Measurements from ENCODE around the gene DUSP14. TPM values are rescaled to one million over a fixed set of nuclear protein-coding genes. Genes with fewer than 3 reads are reported as not detected.

Gene DUSP14
- total RNA-seq, 6 donors from 2014 or later, result 4.2 to 40.0 (median 9.4) TPM

DNA sequence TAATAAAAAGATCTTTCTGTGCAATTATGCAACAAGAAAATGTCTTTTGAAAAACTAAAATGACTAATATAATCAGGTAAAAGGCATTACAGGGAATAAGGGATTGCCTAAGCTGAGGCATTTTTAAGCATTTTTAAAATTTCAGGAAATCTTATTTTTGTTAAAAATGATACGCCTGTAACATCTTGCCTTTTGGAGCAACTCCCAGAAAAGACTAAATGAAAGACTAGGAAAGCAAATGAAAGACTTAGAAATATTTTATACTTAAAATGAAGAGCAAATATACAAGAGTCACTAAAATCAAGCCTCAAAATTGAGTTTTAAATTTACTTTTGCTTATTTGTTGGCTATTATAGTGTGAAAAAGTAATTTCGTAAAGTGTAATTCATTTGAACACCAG, 55.8 kb downstream of the DUSP14 start:
- H3K36me3 ChIP-seq, result peaks cover 10 to 35% (median 18%) of the 10 kb centered on the region in 4 donors
- WGBS, 2 donors, result 87 to 95% methylated on average over 2 of the region's 2 CpGs
- H3K9me3 ChIP-seq, result no peaks in the 10 kb centered on the region
- H3K4me1 ChIP-seq, result peaks cover 0 to 2% (median 0%) of the 10 kb centered on the region in 4 donors
- no peak for TF ChIP-seq EP300 (IDR thresholded peaks at IDR 0.05)
- TF ChIP-seq CTCF (IDR thresholded peaks at IDR 0.05), result no peak
- TF ChIP-seq POLR2A (IDR thresholded peaks at IDR 0.05), result no peak
- no peak for TF ChIP-seq POLR2AphosphoS5 (IDR thresholded peaks at IDR 0.05)
- ATAC-seq (ENCODE audit: low FRiP score in 2 of 2) (no peak), DNase-seq (no peak)
- no peaks in the 10 kb centered on the region for H3K27me3 ChIP-seq
- no peak overlapping the region for H3K4me3 ChIP-seq
- no peak overlapping the region for H3K27ac ChIP-seq

- ATAC-seq (ENCODE audit: low FRiP score in 2 of 2) (no peak), DNase-seq (no peak)
- peaks cover 3 to 28% (median 11%) of the 10 kb centered on the region in 4 donors for H3K36me3 ChIP-seq
- WGBS, 2 donors, result 81 to 88% methylated on average over 3 of the region's 3 CpGs
- H3K4me3 ChIP-seq, result no peak overlapping the region
- no peak overlapping the region for H3K27ac ChIP-seq
- TF ChIP-seq EP300 (IDR thresholded peaks at IDR 0.05) (no peak), CTCF (IDR thresholded peaks at IDR 0.05) (no peak), POLR2AphosphoS5 (IDR thresholded peaks at IDR 0.05) (no peak), POLR2A (IDR thresholded peaks at IDR 0.05) (no peak)
- no peaks in the 10 kb centered on the region for H3K27me3 ChIP-seq
- H3K9me3 ChIP-seq, result no peaks in the 10 kb centered on the region
- H3K4me1 ChIP-seq, result peaks cover 0 to 2% (median 0%) of the 10 kb centered on the region in 4 donors
These were observed 56.6 kb downstream of the DUSP14 start for GRCh38 chr17:37546302-37546701.

GRCh38 chr17:37547986-37548385, 58.3 kb downstream of the DUSP14 start:
- Histone ChIP-seq H3K9me3 (no peaks in the 10 kb centered on the region), H3K4me3 (no peak overlapping the region), H3K27me3 (no peaks in the 10 kb centered on the region), H3K36me3 (peaks cover 0 to 22% (median 7%) of the 10 kb centered on the region in 4 donors), H3K27ac (no peak overlapping the region), H3K4me1 (peaks cover 0 to 2% (median 0%) of the 10 kb centered on the region in 4 donors)
- no peak for DNase-seq
- TF ChIP-seq POLR2AphosphoS5 (IDR thresholded peaks at IDR 0.05), result no peak
- no peak for TF ChIP-seq CTCF (IDR thresholded peaks at IDR 0.05)
- no peak for TF ChIP-seq EP300 (IDR thresholded peaks at IDR 0.05)
- TF ChIP-seq POLR2A (IDR thresholded peaks at IDR 0.05), result no peak
- no peak for ATAC-seq (ENCODE audit: low FRiP score in 2 of 2)
- 72 to 85% methylated on average over 1 of the region's 1 CpG for WGBS, 2 donors

DNA sequence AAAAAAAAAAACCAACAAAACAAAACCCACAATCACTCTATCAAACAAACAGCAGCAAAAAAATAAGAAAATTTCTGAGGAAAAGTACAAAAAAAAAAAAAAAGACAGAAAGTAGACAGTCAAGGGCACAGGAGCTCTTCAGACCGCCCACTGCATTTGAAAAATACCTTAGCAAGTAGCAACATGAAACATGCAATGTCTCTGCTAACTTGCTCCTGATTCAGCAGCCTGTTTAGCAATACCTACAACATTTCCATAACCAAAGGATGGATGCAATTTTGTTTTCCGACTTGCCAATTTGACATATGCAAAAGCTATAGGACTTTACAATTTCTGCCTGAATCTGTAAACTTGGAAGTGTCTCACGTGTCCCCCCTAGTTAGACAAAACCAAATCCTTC, 62.1 kb downstream of the DUSP14 start:
- 89 to 96% methylated on average over 3 of the region's 3 CpGs for WGBS, 2 donors
- Histone ChIP-seq H3K4me1 (peaks cover 0 to 2% (median 0%) of the 10 kb centered on the region in 4 donors), H3K27ac (no peak overlapping the region), H3K4me3 (no peak overlapping the region), H3K9me3 (no peaks in the 10 kb centered on the region), H3K27me3 (no peaks in the 10 kb centered on the region), H3K36me3 (peaks cover 2 to 32% (median 9%) of the 10 kb centered on the region in 4 donors)
- DNase-seq, result no peak
- TF ChIP-seq POLR2A (IDR thresholded peaks at IDR 0.05), result no peak
- no peak for TF ChIP-seq CTCF (IDR thresholded peaks at IDR 0.05)
- no peak for TF ChIP-seq POLR2AphosphoS5 (IDR thresholded peaks at IDR 0.05)
- no peak for TF ChIP-seq EP300 (IDR thresholded peaks at IDR 0.05)
- no peak for ATAC-seq (ENCODE audit: low FRiP score in 2 of 2)

DNA sequence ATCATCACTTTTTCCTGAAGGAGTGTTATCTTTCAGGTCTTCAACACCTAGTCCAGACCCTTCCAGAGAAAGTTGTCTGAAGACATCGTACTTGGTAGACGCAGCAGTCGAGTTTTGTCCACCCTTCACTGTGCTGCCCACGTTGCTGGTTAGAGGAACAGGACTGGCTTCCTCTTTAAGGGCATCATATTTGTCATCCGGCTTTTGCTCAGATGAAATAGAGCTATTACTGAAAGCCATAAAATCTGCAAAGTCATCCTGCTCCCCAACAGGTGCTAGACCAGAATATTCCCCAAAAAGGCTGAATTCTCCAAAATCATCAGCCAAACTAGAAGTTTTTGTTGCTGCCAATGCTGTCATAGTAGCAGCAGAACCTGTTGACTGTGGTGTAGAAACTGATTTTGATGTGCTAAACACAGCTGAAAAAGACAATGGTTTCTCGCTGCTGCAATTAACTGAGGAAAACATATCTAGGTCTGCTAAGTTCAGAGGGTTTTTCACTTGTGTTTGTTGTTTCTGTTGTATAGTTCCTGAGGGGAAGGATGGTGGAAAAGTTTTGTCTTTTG, 63.8 kb downstream of the DUSP14 start:
- no peaks in the 10 kb centered on the region for H3K4me1 ChIP-seq
- 70 to 83% methylated on average over 6 of the region's 6 CpGs for WGBS, 2 donors
- DNase-seq (no peak), ATAC-seq (ENCODE audit: low FRiP score in 2 of 2) (no peak)
- no peak overlapping the region for H3K27ac ChIP-seq
- peaks cover 2 to 48% (median 14%) of the 10 kb centered on the region in 4 donors for H3K36me3 ChIP-seq
- H3K27me3 ChIP-seq, result no peaks in the 10 kb centered on the region
- H3K9me3 ChIP-seq, result no peaks in the 10 kb centered on the region
- TF ChIP-seq POLR2A (IDR thresholded peaks at IDR 0.05) (no peak), CTCF (IDR thresholded peaks at IDR 0.05) (no peak), POLR2AphosphoS5 (IDR thresholded peaks at IDR 0.05) (no peak)
- H3K4me3 ChIP-seq, result no peak overlapping the region

All from upper lobe of left lung (tissue), 6 donors.